KMS-11 (cell line): ENCODE data around the gene WSCD1.

Experiments
- H2AFZ ChIP-seq: fragments of 200-600 bp; sonication (generic); 2 replicates; pipeline ENCODE4 v1.6.1; 2016; ENCODE audit warnings: antibody characterized with exemption, mixed run types, low read depth
- H3K27ac ChIP-seq: fragments of 200-600 bp; sonication (generic); 2 replicates; pipeline ENCODE4 v1.6.1; 2016; ENCODE audit warnings: mild to moderate bottlenecking, mixed run types
- H3K27me3 ChIP-seq: fragments of 200-600 bp; sonication (generic); 2 replicates; pipeline ENCODE4 v1.6.1; 2017; ENCODE audit warnings: mild to moderate bottlenecking, low read depth, mixed run types, moderate library complexity; ENCODE audit not compliant: insufficient read depth
- H3K36me3 ChIP-seq: fragments of 200-600 bp; sonication (generic); 2 replicates; pipeline ENCODE4 v1.6.1; 2017; ENCODE audit warnings: mild to moderate bottlenecking, mixed run types; ENCODE audit not compliant: insufficient read depth
- H3K4me1 ChIP-seq: fragments of 200-600 bp; sonication (generic); 2 replicates; pipeline ENCODE4 v1.6.1; 2016; ENCODE audit warnings: mild to moderate bottlenecking, low read depth, mixed run types; ENCODE audit not compliant: poor library complexity, severe bottlenecking
- H3K4me2 ChIP-seq: fragments of 200-600 bp; sonication (generic); 2 replicates; pipeline ENCODE4 v1.7.0; 2016; ENCODE audit warnings: mild to moderate bottlenecking, mixed run types
- H3K4me3 ChIP-seq: fragments of 200-600 bp; sonication (generic); IDR thresholded peaks from 2 replicates; pipeline ENCODE4 v1.6.1; 2017; ENCODE audit warnings: low read depth, low read length, mixed read lengths; ENCODE audit not compliant: insufficient read depth
- H3K79me2 ChIP-seq: fragments of 200-600 bp; sonication (generic); 2 replicates; pipeline ENCODE4 v1.6.1; 2016; ENCODE audit warnings: low read depth, mixed run types; ENCODE audit not compliant: insufficient read depth
- H3K9ac ChIP-seq: fragments of 200-600 bp; sonication (generic); 2 replicates; pipeline ENCODE4 v1.6.1; 2016; ENCODE audit warnings: mild to moderate bottlenecking, mixed run types
- H4K20me1 ChIP-seq: fragments of 200-600 bp; sonication (generic); 2 replicates; pipeline ENCODE4 v1.6.1; 2016; ENCODE audit warnings: mild to moderate bottlenecking, mixed run types; ENCODE audit not compliant: insufficient read depth
- CTCF ChIP-seq: fragments of 200-600 bp; sonication (generic); conservative IDR thresholded peaks from 2 replicates; pipeline ENCODE4 v1.6.1; 2017; ENCODE audit warnings: low read depth, mild to moderate bottlenecking, antibody characterized with exemption, low read length, moderate library complexity, mixed read lengths

Gene WSCD1

GRCh38 chr17:6124856-6125255 is 54.7 kb downstream of the WSCD1 start:
- no peak overlapping the region for H3K9ac ChIP-seq
- H3K79me2 ChIP-seq = no peaks in the 10 kb centered on the region
- no peak overlapping the region for H3K27ac ChIP-seq
- H3K27me3 ChIP-seq = no peaks in the 10 kb centered on the region
- TF ChIP-seq CTCF = no peak
- no peak overlapping the region for H2AFZ ChIP-seq
- no peak overlapping the region for H3K4me3 ChIP-seq
- no peak overlapping the region for H3K4me2 ChIP-seq
- H4K20me1 ChIP-seq = no peaks in the 10 kb centered on the region
- H3K4me1 ChIP-seq = no peaks in the 10 kb centered on the region
- no peaks in the 10 kb centered on the region for H3K36me3 ChIP-seq

- no peak for TF ChIP-seq CTCF
- no peaks in the 10 kb centered on the region for H3K79me2 ChIP-seq
- H3K27ac ChIP-seq = no peak overlapping the region
- H3K36me3 ChIP-seq = no peaks in the 10 kb centered on the region
- no peaks in the 10 kb centered on the region for H4K20me1 ChIP-seq
- no peaks in the 10 kb centered on the region for H3K27me3 ChIP-seq
- H3K4me2 ChIP-seq = no peak overlapping the region
- no peak overlapping the region for H2AFZ ChIP-seq
- H3K9ac ChIP-seq = no peak overlapping the region
- no peak overlapping the region for H3K4me3 ChIP-seq
- no peaks in the 10 kb centered on the region for H3K4me1 ChIP-seq
These were observed 56.6 kb downstream of the WSCD1 start for GRCh38 chr17:6126768-6127167.

- Histone ChIP-seq H4K20me1 (no peaks in the 10 kb centered on the region), H3K27ac (no peak overlapping the region), H3K4me2 (no peak overlapping the region), H3K79me2 (no peaks in the 10 kb centered on the region), H3K36me3 (no peaks in the 10 kb centered on the region), H3K9ac (no peak overlapping the region), H3K4me1 (no peaks in the 10 kb centered on the region), H2AFZ (no peak overlapping the region), H3K27me3 (no peaks in the 10 kb centered on the region), H3K4me3 (no peak overlapping the region)
- no peak for TF ChIP-seq CTCF
These were observed 64.5 kb downstream of the WSCD1 start for GRCh38 chr17:6134721-6135120.

- no peaks in the 10 kb centered on the region for H3K36me3 ChIP-seq
- TF ChIP-seq CTCF = no peak
- H3K27me3 ChIP-seq = no peaks in the 10 kb centered on the region
- no peak overlapping the region for H2AFZ ChIP-seq
- no peaks in the 10 kb centered on the region for H4K20me1 ChIP-seq
- H3K79me2 ChIP-seq = no peaks in the 10 kb centered on the region
- H3K27ac ChIP-seq = no peak overlapping the region
- no peak overlapping the region for H3K4me3 ChIP-seq
- H3K4me1 ChIP-seq = no peaks in the 10 kb centered on the region
- H3K4me2 ChIP-seq = no peak overlapping the region
- no peak overlapping the region for H3K9ac ChIP-seq
These were observed 65.1 kb downstream of the WSCD1 start for GRCh38 chr17:6135236-6135635.

- Histone ChIP-seq H3K79me2 (no peaks in the 10 kb centered on the region), H4K20me1 (no peaks in the 10 kb centered on the region), H3K36me3 (no peaks in the 10 kb centered on the region), H3K4me1 (no peaks in the 10 kb centered on the region), H3K9ac (no peak overlapping the region), H3K27me3 (no peaks in the 10 kb centered on the region), H3K27ac (no peak overlapping the region), H2AFZ (no peak overlapping the region), H3K4me3 (no peak overlapping the region), H3K4me2 (no peak overlapping the region)
- TF ChIP-seq CTCF = no peak
These were observed 65.8 kb downstream of the WSCD1 start for GRCh38 chr17:6135996-6136395.
